ENCODE measurements around the gene SPINT4. TPM values are rescaled to one million over a fixed set of nuclear protein-coding genes. Genes with fewer than 3 reads are reported as not detected.
"Not testable (repeated sequence)": the region's sequence is repeated elsewhere in the genome, so short reads cannot be mapped to it uniquely, and the experiment has no call there.

Gene SPINT4
- total RNA-seq, 1 experiment from 2014 or later = not detected

DNA sequence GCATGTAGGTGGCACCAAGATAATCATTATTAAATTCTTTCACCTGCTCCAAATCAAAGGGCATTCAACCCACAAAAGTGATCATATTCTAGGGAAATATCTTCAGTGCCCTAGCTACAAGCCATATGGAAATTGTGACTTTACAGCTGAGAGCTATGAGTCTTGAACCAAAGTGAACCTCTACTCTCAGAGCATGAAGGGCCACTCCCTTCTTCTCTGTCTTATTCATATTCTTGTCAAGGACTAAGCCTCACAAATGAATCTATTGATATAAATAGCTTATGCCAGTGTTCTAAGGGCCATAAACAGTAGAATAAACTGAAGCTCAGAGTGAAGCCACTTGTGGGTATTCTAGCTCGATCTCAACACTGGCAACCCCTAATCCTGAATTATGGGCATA lies 29.6 kb downstream of the SPINT4 start:
- Histone ChIP-seq H3K4me2 (no peak overlapping the region), H3K9me3 (ENCODE audit: insufficient read depth, low read depth) (peaks cover 6% of the 10 kb centered on the region; the same call in 1 of the 2 replicates), H3K9me2 (ENCODE audit: insufficient read depth) (0 out of 2 replicates have a peak, but pooled peaks cover 8% of the 10 kb centered on the region), H4K20me1 (ENCODE audit: insufficient read depth) (no peaks in the 10 kb centered on the region), H3K36me3 (ENCODE audit: low read depth) (no peaks in the 10 kb centered on the region), H3K27ac (no peak overlapping the region), H3K27me3 (ENCODE audit: insufficient read depth, low read depth) (no peaks in the 10 kb centered on the region), H3F3A (ENCODE audit: insufficient read depth, low read depth) (no peaks in the 10 kb centered on the region), H3K4me1 (replicated peaks; ENCODE audit: insufficient read depth) (no peaks in the 10 kb centered on the region), H3K4me3 (no peak overlapping the region), H3K79me2 (ENCODE audit: low read depth) (no peaks in the 10 kb centered on the region), H2AFZ (no peak overlapping the region)
- no TSS peak for BruUV-seq (replicated peaks)
- DNase-seq = no peak
- POLR2A ChIA-PET (ENCODE audit: unreplicated experiment) = no interaction called here
- no peak for TF ChIP-seq EZH2 (IDR thresholded peaks at IDR 0.05; ENCODE audit: low read depth)
- TF ChIP-seq, protein P1, sequence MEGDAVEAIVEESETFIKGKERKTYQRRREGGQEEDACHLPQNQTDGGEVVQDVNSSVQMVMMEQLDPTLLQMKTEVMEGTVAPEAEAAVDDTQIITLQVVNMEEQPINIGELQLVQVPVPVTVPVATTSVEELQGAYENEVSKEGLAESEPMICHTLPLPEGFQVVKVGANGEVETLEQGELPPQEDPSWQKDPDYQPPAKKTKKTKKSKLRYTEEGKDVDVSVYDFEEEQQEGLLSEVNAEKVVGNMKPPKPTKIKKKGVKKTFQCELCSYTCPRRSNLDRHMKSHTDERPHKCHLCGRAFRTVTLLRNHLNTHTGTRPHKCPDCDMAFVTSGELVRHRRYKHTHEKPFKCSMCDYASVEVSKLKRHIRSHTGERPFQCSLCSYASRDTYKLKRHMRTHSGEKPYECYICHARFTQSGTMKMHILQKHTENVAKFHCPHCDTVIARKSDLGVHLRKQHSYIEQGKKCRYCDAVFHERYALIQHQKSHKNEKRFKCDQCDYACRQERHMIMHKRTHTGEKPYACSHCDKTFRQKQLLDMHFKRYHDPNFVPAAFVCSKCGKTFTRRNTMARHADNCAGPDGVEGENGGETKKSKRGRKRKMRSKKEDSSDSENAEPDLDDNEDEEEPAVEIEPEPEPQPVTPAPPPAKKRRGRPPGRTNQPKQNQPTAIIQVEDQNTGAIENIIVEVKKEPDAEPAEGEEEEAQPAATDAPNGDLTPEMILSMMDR (conservative IDR thresholded peaks at IDR 0.05) = no peak
- CTCF ChIA-PET = no interaction called here
- intact Hi-C loops (cut with micrococcal nuclease; ENCODE audit: unreplicated experiment) = no loop called here

DNA sequence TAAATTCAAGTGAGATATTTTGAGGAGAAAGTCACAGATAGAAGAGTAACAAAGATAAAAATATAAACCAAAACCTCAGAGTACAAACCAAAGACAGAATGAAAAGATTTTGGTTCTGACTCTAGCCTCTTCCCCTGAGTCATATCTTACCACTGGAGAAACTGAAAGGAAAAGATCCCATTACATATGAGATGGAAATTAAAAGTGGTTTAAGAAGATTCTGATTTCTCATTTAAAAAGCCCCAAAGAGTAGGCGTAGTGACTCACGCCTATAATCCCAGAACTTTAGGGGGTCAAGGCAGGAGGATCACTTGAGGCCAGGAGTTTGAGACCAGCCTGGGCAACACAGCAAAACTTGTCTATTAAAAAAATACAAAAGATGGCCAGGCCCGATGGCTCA lies 30.6 kb downstream of the SPINT4 start:
- POLR2A ChIA-PET (ENCODE audit: unreplicated experiment) = no interaction called here
- DNase-seq = no peak
- TF ChIP-seq EZH2 (IDR thresholded peaks at IDR 0.05; ENCODE audit: low read depth) = no peak
- TF ChIP-seq, protein P1 (conservative IDR thresholded peaks at IDR 0.05) = no peak
- Histone ChIP-seq H3K9me2 (ENCODE audit: insufficient read depth) (0 out of 2 replicates have a peak, but pooled peaks cover 8% of the 10 kb centered on the region), H3K27me3 (ENCODE audit: insufficient read depth, low read depth) (no peaks in the 10 kb centered on the region), H3K36me3 (ENCODE audit: low read depth) (no peaks in the 10 kb centered on the region), H3K27ac (no peak overlapping the region), H3K4me1 (replicated peaks; ENCODE audit: insufficient read depth) (no peaks in the 10 kb centered on the region), H2AFZ (no peak overlapping the region), H4K20me1 (ENCODE audit: insufficient read depth) (no peaks in the 10 kb centered on the region), H3K9me3 (ENCODE audit: insufficient read depth, low read depth) (peaks cover 6% of the 10 kb centered on the region; the same call in 1 of the 2 replicates), H3K4me3 (no peak overlapping the region), H3K79me2 (ENCODE audit: low read depth) (no peaks in the 10 kb centered on the region), H3K4me2 (no peak overlapping the region), H3F3A (ENCODE audit: insufficient read depth, low read depth) (no peaks in the 10 kb centered on the region)
- intact Hi-C loops (cut with micrococcal nuclease; ENCODE audit: unreplicated experiment) = no loop called here
- no TSS peak for BruUV-seq (replicated peaks)
- CTCF ChIA-PET = no interaction called here

DNA sequence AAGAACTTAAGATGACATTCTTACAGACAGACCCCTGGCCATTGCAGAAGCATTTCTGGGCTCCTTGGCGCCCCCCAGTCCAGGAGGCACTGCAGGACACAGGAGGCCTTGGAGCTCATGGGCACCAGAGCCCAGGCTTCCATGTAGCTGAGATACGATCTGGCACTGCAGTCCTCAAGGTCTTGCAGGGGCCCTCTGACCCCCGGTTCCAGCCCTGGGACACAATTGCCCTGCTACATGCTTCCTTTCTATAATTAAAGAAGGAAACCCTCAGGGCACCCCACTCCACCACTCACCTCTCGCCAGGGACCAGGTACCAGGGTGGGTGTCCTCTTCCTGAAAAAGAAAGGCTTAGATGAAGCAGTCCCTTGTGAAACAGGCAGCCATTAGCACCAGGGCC lies 35.9 kb downstream of the SPINT4 start:
- no peak overlapping the region for H2AFZ ChIP-seq
- CTCF ChIA-PET = no interaction called here
- no peak overlapping the region for H3K4me3 ChIP-seq
- no peak for DNase-seq
- TF ChIP-seq EZH2 (IDR thresholded peaks at IDR 0.05; ENCODE audit: low read depth) = no peak
- TF ChIP-seq, protein P1 (conservative IDR thresholded peaks at IDR 0.05) = no peak
- H3K4me1 ChIP-seq (replicated peaks; ENCODE audit: insufficient read depth) = no peaks in the 10 kb centered on the region
- no peak overlapping the region for H3K27ac ChIP-seq
- H3K79me2 ChIP-seq (ENCODE audit: low read depth) = no peaks in the 10 kb centered on the region
- BruUV-seq (replicated peaks) = no TSS peak
- POLR2A ChIA-PET (ENCODE audit: unreplicated experiment) = no interaction called here
- H3K36me3 ChIP-seq (ENCODE audit: low read depth) = no peaks in the 10 kb centered on the region
- 0 out of 2 replicates have a peak, but pooled peaks cover 4% of the 10 kb centered on the region for H3K9me2 ChIP-seq (ENCODE audit: insufficient read depth)
- intact Hi-C loops (cut with micrococcal nuclease; ENCODE audit: unreplicated experiment) = no loop called here
- no peaks in the 10 kb centered on the region for H3F3A ChIP-seq (ENCODE audit: insufficient read depth, low read depth)
- peaks cover 6% of the 10 kb centered on the region; the same call in 1 of the 2 replicates for H3K9me3 ChIP-seq (ENCODE audit: insufficient read depth, low read depth)
- H3K27me3 ChIP-seq (ENCODE audit: insufficient read depth, low read depth) = no peaks in the 10 kb centered on the region
- no peak overlapping the region for H3K4me2 ChIP-seq
- H4K20me1 ChIP-seq (ENCODE audit: insufficient read depth) = no peaks in the 10 kb centered on the region

DNA sequence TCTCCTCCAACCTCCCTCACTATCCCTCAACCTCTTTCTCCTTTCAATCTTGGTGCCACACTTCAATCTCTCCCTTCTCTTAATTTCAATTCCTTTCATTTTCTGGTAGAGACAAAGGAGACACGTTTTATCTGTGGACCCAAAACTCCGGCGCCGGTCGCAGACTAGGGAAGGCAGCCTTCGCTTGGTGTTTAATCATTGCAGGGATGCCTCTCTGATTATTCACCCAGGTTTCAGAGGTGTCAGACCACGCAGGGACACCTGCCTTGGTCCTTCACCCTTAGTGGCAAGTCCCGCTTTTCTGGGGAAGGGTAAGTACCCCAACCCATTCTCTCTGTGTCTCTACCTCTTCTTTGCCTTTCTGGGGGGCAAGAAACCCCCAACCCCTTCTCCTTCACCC lies 37.8 kb downstream of the SPINT4 start:
- H2AFZ ChIP-seq; BruUV-seq (replicated peaks); H3K9me3 ChIP-seq (ENCODE audit: insufficient read depth, low read depth); CTCF ChIA-PET; H3F3A ChIP-seq (ENCODE audit: insufficient read depth, low read depth); H3K4me2 ChIP-seq; H3K4me3 ChIP-seq; H3K36me3 ChIP-seq (ENCODE audit: low read depth); intact Hi-C loops (cut with micrococcal nuclease; ENCODE audit: unreplicated experiment); H3K27me3 ChIP-seq (ENCODE audit: insufficient read depth, low read depth); H3K27ac ChIP-seq; H3K9me2 ChIP-seq (ENCODE audit: insufficient read depth); H4K20me1 ChIP-seq (ENCODE audit: insufficient read depth); H3K79me2 ChIP-seq (ENCODE audit: low read depth); POLR2A ChIA-PET (ENCODE audit: unreplicated experiment); H3K4me1 ChIP-seq (replicated peaks; ENCODE audit: insufficient read depth); DNase-seq: not testable (repeated sequence)

DNA sequence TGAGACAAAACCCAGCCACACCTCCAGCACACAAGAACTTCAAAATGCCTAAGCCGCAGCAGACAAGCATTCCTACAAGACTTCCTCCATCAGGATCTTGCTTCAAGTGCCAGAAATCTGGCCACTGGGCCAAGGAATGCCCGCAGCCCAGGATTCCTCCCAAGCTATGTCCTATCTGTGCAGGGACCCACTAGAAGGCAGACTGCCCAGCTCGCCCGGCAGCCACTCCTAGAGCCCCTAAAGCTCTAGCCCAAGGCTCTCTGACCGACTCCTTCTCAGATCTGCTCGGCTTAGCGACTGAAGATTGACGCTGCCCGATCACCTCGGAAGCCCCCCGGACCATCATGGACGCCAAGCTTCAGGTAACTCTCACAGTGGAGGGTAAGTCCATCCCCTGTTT lies 39.8 kb downstream of the SPINT4 start:
- H3K79me2 ChIP-seq (ENCODE audit: low read depth); H3K4me3 ChIP-seq; H3K4me2 ChIP-seq; intact Hi-C loops (cut with micrococcal nuclease; ENCODE audit: unreplicated experiment); H2AFZ ChIP-seq; CTCF ChIA-PET; H3K27me3 ChIP-seq (ENCODE audit: insufficient read depth, low read depth); BruUV-seq (replicated peaks); H3K4me1 ChIP-seq (replicated peaks; ENCODE audit: insufficient read depth); H3K27ac ChIP-seq; H3F3A ChIP-seq (ENCODE audit: insufficient read depth, low read depth); H3K9me2 ChIP-seq (ENCODE audit: insufficient read depth); H3K36me3 ChIP-seq (ENCODE audit: low read depth); POLR2A ChIA-PET (ENCODE audit: unreplicated experiment); DNase-seq; H3K9me3 ChIP-seq (ENCODE audit: insufficient read depth, low read depth); H4K20me1 ChIP-seq (ENCODE audit: insufficient read depth): not testable (repeated sequence)
